Stimulated activated CD4-positive, alpha-beta T cell treated with anti-CD3 and anti-CD28 coated beads, TNF-alpha, amount 100 ng/mL, for 1 hour (primary cell): Measurements from ENCODE around the gene YBX1.
"Not testable (repeated sequence)": the region's sequence is repeated elsewhere in the genome, so short reads cannot be mapped to it uniquely, and the experiment has no call there.

Experiments
- DNase-seq, 3 donors: peaks; one replicate each; pipeline ENCODE4 v3.0.0-alpha.2; 2020; ENCODE audit warnings: low read depth in 3 of 3, low spot score in 1 of 3

YBX1 gene

GRCh38 chr1:42748021-42748420 is 65.8 kb downstream of the YBX1 start:
- no peak for DNase-seq

GRCh38 chr1:42748461-42749410 is 66.5 kb downstream of the YBX1 start:
- no peak for DNase-seq

- no peak for DNase-seq
Observed at GRCh38 chr1:42750041-42750440, 67.8 kb downstream of the YBX1 start.

GRCh38 chr1:42751511-42752070 is 69.4 kb downstream of the YBX1 start:
- DNase-seq: not testable (repeated sequence)

- DNase-seq: no peak
Observed at GRCh38 chr1:42752284-42752683, 70.1 kb downstream of the YBX1 start.

GRCh38 chr1:42753070-42753469 is 70.9 kb downstream of the YBX1 start:
- DNase-seq: no peak
